Endodermal cell (in vitro differentiated cells): ENCODE data around the gene KCNJ1. TPM values are rescaled to one million over a fixed set of nuclear protein-coding genes. Genes with fewer than 3 reads are reported as not detected.

Experiments
- DNase-seq: peaks from one replicate; pipeline ENCODE4 v3.0.0-alpha.2; 2017
- H3K27ac ChIP-seq: 2 replicates; pipeline ENCODE4 v1.5.1; 2013; ENCODE audit warnings: mild to moderate bottlenecking, low read depth, low read length, moderate library complexity
- H3K27me3 ChIP-seq: 2 replicates; pipeline ENCODE4 v1.6.1; 2013; ENCODE audit warnings: mild to moderate bottlenecking, low read length, moderate library complexity; ENCODE audit not compliant: insufficient read depth, control insufficient read depth, poor library complexity, severe bottlenecking
- H3K36me3 ChIP-seq: 2 replicates; pipeline ENCODE4 v1.7.0; 2013; ENCODE audit warnings: mild to moderate bottlenecking, low read length, moderate library complexity; ENCODE audit not compliant: control insufficient read depth, insufficient read depth
- H3K4me1 ChIP-seq: one replicate; pipeline ENCODE4 v1.7.0; 2013; ENCODE audit warnings: low read length; ENCODE audit not compliant: control insufficient read depth, insufficient read depth
- H3K4me3 ChIP-seq: 2 replicates; pipeline ENCODE4 v1.5.1; 2013; ENCODE audit warnings: mild to moderate bottlenecking, low read length, moderate library complexity
- H3K9ac ChIP-seq: 2 replicates; pipeline ENCODE4 v1.6.1; 2013; ENCODE audit warnings: mild to moderate bottlenecking, low read length, moderate library complexity; ENCODE audit not compliant: poor library complexity, severe bottlenecking; ENCODE audit errors: extremely low read depth
- H3K9me3 ChIP-seq: 2 replicates; pipeline ENCODE4 v1.6.1; 2013; ENCODE audit warnings: mild to moderate bottlenecking, low read length, moderate library complexity; ENCODE audit not compliant: control insufficient read depth
- H3K27ac Mint-ChIP-seq: 2 replicates; pipeline ENCODE4 v1.8.0; 2020; ENCODE audit warnings: mixed read lengths
- H3K27me3 Mint-ChIP-seq: 2 replicates; pipeline ENCODE4 v1.8.0; 2021; ENCODE audit warnings: mild to moderate bottlenecking, mixed read lengths; ENCODE audit not compliant: insufficient read depth
- H3K36me3 Mint-ChIP-seq: 2 replicates; pipeline ENCODE4 v1.8.0; 2020; ENCODE audit warnings: low read depth, mixed read lengths
- H3K4me1 Mint-ChIP-seq: 2 replicates; pipeline ENCODE4 v1.8.0; 2020; ENCODE audit warnings: mixed read lengths
- H3K4me3 Mint-ChIP-seq: 2 replicates; pipeline ENCODE4 v1.8.0; 2020; ENCODE audit warnings: mild to moderate bottlenecking, moderate library complexity, mixed read lengths
- H3K9me3 Mint-ChIP-seq: 2 replicates; pipeline ENCODE4 v1.8.0; 2020; ENCODE audit warnings: mild to moderate bottlenecking, mixed read lengths
- CTCF ChIP-seq: fragments of 200-600 bp; sonication (generic); conservative IDR thresholded peaks from 2 replicates; pipeline ENCODE4 v1.5.0; 2021; ENCODE audit warnings: antibody characterized with exemption, mild to moderate bottlenecking
- WGBS, 2 experiments: methylation state at CpG; one replicate each; pipeline versions ENCODE4 v1.1.5 to v1.1.7; 2013; ENCODE audit warnings: missing lambda C conversion rate in 2 of 2, mixed read lengths in 1 of 2; ENCODE audit not compliant: insufficient coverage in 1 of 2, insufficient read length in 1 of 2; 5-methylcytosine and 5-hydroxymethylcytosine counted together
- total RNA-seq, 2 donors: library from RNA; stranded (reverse); fragmentation: NEBNext Ultra II Directional in 1 of 2; extraction: Animal tissue kit (Norgen Biotek cat#: 25700) in 1 of 2; gene quantifications; 2 replicates in 1 of 2; 3 replicates in 1 of 2; pipeline ENCODE4 v1.2.1, GENCODE V29; 2021

The KCNJ1 gene
- total RNA-seq, 2 donors from 2014 or later = not detected

GRCh38 chr11:128886406-128887124, 19.5 kb upstream of the KCNJ1 start:
- H3K9ac ChIP-seq = no peak overlapping the region
- peak; percentile 58 for TF ChIP-seq CTCF
- H3K9me3 ChIP-seq = no peaks in the 10 kb centered on the region
- peaks cover 31% of the 10 kb centered on the region for H3K27me3 ChIP-seq
- WGBS, 2 experiments = 59% methylated on average over 3 to 5 of the region's 5 CpGs
- peak; percentile 68 for DNase-seq
- Mint-ChIP-seq H3K4me3 (no peak overlapping the region), H3K4me1 (peaks cover 44% of the 10 kb centered on the region), H3K27me3 (peaks cover 31% of the 10 kb centered on the region), H3K9me3 (no peaks in the 10 kb centered on the region), H3K27ac (no peak overlapping the region), H3K36me3 (no peaks in the 10 kb centered on the region)
- H3K36me3 ChIP-seq = no peaks in the 10 kb centered on the region
- H3K4me3 ChIP-seq = no peak overlapping the region
- H3K27ac ChIP-seq = no peak overlapping the region
- H3K4me1 ChIP-seq = peaks cover 13% of the 10 kb centered on the region

- no peak overlapping the region for H3K4me3 Mint-ChIP-seq
Measured at GRCh38 chr11:128884703-128885338, 17.7 kb upstream of the KCNJ1 start.

GRCh38 chr11:128884054-128884453, 17.0 kb upstream of the KCNJ1 start:
- Histone ChIP-seq H3K4me1 (peaks cover 13% of the 10 kb centered on the region), H3K36me3 (no peaks in the 10 kb centered on the region), H3K27me3 (peaks cover 9% of the 10 kb centered on the region), H3K27ac (no peak overlapping the region), H3K9ac (no peak overlapping the region), H3K4me3 (no peak overlapping the region), H3K9me3 (no peaks in the 10 kb centered on the region)
- peaks cover 12% of the 10 kb centered on the region for H3K27me3 Mint-ChIP-seq
- TF ChIP-seq CTCF = no peak
- 82 to 100% methylated on average over 1 to 4 of the region's 4 CpGs for WGBS, 2 experiments
- H3K27ac Mint-ChIP-seq = no peak overlapping the region
- peaks cover 39% of the 10 kb centered on the region for H3K4me1 Mint-ChIP-seq
- DNase-seq = no peak
- no peak overlapping the region for H3K4me3 Mint-ChIP-seq
- H3K36me3 Mint-ChIP-seq = no peaks in the 10 kb centered on the region
- no peaks in the 10 kb centered on the region for H3K9me3 Mint-ChIP-seq

More at GRCh38 chr11:128884703-128885338, 17.7 kb upstream of the KCNJ1 start:
- peaks cover 46% of the 10 kb centered on the region for H3K4me1 Mint-ChIP-seq
- H3K9me3 ChIP-seq = no peaks in the 10 kb centered on the region
- no peak overlapping the region for H3K9ac ChIP-seq
- H3K27me3 ChIP-seq = peaks cover 17% of the 10 kb centered on the region
- no peak overlapping the region for H3K27ac ChIP-seq
- TF ChIP-seq CTCF = peak; percentile 91
- WGBS, 2 experiments = 32 to 36% methylated on average over 8 to 12 of the region's 12 CpGs
- H3K27me3 Mint-ChIP-seq = peaks cover 19% of the 10 kb centered on the region
- H3K27ac Mint-ChIP-seq = no peak overlapping the region
- no peak overlapping the region for H3K4me3 ChIP-seq
- H3K4me1 ChIP-seq = peaks cover 14% of the 10 kb centered on the region
- H3K36me3 ChIP-seq = no peaks in the 10 kb centered on the region
- no peaks in the 10 kb centered on the region for H3K36me3 Mint-ChIP-seq
- peak; percentile 88 for DNase-seq
- no peaks in the 10 kb centered on the region for H3K9me3 Mint-ChIP-seq
